SK-N-MC (cell line): ENCODE results near the gene PPP1R12B.
A peak's percentile ranks its signal among the peaks of the same experiment; 100 is the strongest.

Experiments
- EZH2 ChIP-seq: fragments of 200-600 bp; sonication (generic); IDR thresholded peaks from one replicate; pipeline ENCODE4 v1.6.1; 2017; ENCODE audit warnings: antibody characterized with exemption
- FOXP2 ChIP-seq: optimal IDR thresholded peaks from 2 replicates; pipeline ENCODE3; 2011; ENCODE audit warnings: mild to moderate bottlenecking, moderate library complexity; ENCODE audit not compliant: insufficient read depth; ENCODE audit errors: extremely low read length, control extremely low read depth
- POLR2AphosphoS5 ChIP-seq: IDR thresholded peaks from 2 replicates; pipeline ENCODE4 v1.6.1; 2012; ENCODE audit warnings: mild to moderate bottlenecking, low read depth, low read length, borderline replicate concordance

- TF ChIP-seq EZH2 (no peak), POLR2AphosphoS5 (peak; percentile 40; the same call in 1 of the 2 replicates), FOXP2 (no peak)
Observed at GRCh38 chr1:202578001-202578504, 229.6 kb downstream of the PPP1R12B start.
